Measurements from ENCODE around the gene CAGE1. TPM values are rescaled to one million over a fixed set of nuclear protein-coding genes. Genes with fewer than 3 reads are reported as not detected.
"Not testable (repeated sequence)": the region's sequence is repeated elsewhere in the genome, so short reads cannot be mapped to it uniquely, and the experiment has no call there.

CAGE1 gene
- total RNA-seq, 2 donors from 2014 or later = 0.16 to 0.30 TPM

DNA sequence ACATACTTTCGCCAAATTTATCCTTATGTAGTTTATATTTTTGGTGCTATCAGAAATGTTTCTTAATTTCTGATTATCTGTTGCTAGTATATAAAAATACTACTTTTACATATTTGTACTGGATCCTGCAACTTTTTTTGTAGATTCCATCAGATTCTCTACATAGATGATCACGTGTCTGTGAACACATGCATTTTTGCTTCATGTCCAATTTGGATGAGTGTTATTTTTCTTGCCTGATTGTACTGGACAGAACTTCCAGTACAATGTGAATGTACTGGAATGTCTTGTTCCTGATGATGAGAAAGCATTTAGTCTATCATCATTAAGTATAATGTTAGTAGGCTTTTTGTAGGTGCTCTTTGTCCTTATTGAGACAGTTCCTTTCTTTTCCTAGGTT lies 51.5 kb downstream of the CAGE1 start:
- H3K27ac Mint-ChIP-seq = no peak overlapping the region
- H3K9me3 Mint-ChIP-seq = no peaks in the 10 kb centered on the region
- H3K4me1 Mint-ChIP-seq = no peaks in the 10 kb centered on the region
- H3K36me3 Mint-ChIP-seq (ENCODE audit: low read depth) = no peaks in the 10 kb centered on the region
- peaks cover 4% of the 10 kb centered on the region for H3K27me3 Mint-ChIP-seq
- no peak overlapping the region for H3K4me3 Mint-ChIP-seq
- no peak for ATAC-seq (replicated peaks)

GRCh38 chr6:7335519-7335918 lies 54.0 kb downstream of the CAGE1 start:
- Mint-ChIP-seq H3K27ac (no peak overlapping the region), H3K9me3 (no peaks in the 10 kb centered on the region), H3K4me1 (no peaks in the 10 kb centered on the region), H3K4me3 (no peak overlapping the region), H3K36me3 (ENCODE audit: low read depth) (no peaks in the 10 kb centered on the region), H3K27me3 (no peaks in the 10 kb centered on the region)
- ATAC-seq (replicated peaks) = no peak

DNA sequence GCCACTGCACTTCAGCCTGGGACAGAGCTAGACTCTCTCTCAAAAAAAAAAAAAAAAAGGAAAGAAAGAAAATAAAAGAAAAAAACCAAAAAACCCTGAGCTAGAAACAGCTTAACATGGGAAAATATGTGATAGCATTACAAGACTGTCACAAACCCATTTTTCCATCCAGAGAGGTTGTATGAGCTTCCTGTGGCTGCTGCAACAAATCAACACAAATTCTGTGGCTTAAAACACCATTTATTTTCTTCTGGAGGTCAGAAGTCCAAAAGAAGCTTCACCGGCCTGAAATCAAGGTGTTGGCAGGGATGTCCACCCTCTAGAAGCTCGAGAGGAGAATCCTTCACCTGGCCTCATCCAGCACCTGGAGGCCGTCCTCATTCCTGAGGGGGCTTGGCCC lies 54.9 kb downstream of the CAGE1 start:
- Mint-ChIP-seq H3K9me3 (no peaks in the 10 kb centered on the region), H3K36me3 (ENCODE audit: low read depth) (no peaks in the 10 kb centered on the region), H3K4me3 (no peak overlapping the region), H3K27ac (no peak overlapping the region), H3K4me1 (no peaks in the 10 kb centered on the region), H3K27me3 (no peaks in the 10 kb centered on the region)
- ATAC-seq (replicated peaks) = no peak

- H3K27me3 Mint-ChIP-seq = peaks cover 5% of the 10 kb centered on the region
- ATAC-seq (replicated peaks) = no peak
- H3K36me3 Mint-ChIP-seq (ENCODE audit: low read depth) = no peaks in the 10 kb centered on the region
- no peak overlapping the region for H3K4me3 Mint-ChIP-seq
- H3K9me3 Mint-ChIP-seq = no peaks in the 10 kb centered on the region
- H3K27ac Mint-ChIP-seq = no peak overlapping the region
- H3K4me1 Mint-ChIP-seq = no peaks in the 10 kb centered on the region
Measured at GRCh38 chr6:7332090-7332745, 57.3 kb downstream of the CAGE1 start.

DNA sequence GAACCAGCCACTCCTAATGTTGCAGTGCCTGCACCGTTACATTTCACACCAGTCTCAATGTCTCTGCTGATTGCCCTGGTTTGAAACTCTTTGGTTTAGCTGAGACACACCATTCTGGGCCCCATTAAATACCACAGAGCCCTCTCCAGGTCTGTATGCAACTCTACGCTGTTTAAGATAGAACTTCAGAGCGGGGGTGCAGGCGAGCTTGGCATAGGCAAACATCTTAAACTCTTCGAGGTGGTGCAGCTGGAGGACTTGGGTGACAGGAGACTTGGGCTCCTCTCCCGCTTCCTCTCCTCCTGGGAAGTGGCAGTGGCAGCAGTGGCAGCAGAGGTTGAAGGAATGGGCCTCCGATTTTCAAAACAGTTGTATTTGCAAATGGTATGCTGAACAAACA lies 58.1 kb downstream of the CAGE1 start:
- Mint-ChIP-seq H3K4me1 (no peaks in the 10 kb centered on the region), H3K27ac (no peak overlapping the region), H3K36me3 (ENCODE audit: low read depth) (no peaks in the 10 kb centered on the region), H3K4me3 (no peak overlapping the region), H3K27me3 (peaks cover 5% of the 10 kb centered on the region), H3K9me3 (no peaks in the 10 kb centered on the region)
- no peak for ATAC-seq (replicated peaks)

DNA sequence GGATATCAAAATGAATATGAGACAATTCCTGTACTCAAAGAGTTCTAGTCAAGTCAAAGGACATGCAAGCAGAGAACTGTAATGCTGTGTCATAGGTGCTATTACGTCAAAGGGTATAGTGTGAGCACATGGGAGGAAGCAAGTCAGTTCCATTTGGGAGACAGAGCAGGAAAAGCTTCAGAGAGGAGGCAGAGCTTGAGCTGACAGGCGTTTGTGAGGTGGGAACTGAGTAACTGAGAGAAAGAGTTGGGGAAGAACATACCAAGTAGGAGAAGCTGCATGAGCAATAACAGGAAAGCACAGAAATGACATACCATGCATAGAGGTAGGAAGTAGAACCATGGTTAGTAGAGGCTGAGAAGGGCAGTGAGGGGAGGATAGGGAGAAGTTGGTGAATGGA lies 61.3 kb downstream of the CAGE1 start:
- H3K9me3 Mint-ChIP-seq = peaks cover 4% of the 10 kb centered on the region
- peaks cover 19% of the 10 kb centered on the region for H3K27me3 Mint-ChIP-seq
- no peak overlapping the region for H3K27ac Mint-ChIP-seq
- H3K36me3 Mint-ChIP-seq (ENCODE audit: low read depth) = no peaks in the 10 kb centered on the region
- H3K4me3 Mint-ChIP-seq = no peak overlapping the region
- H3K4me1 Mint-ChIP-seq = no peaks in the 10 kb centered on the region
- ATAC-seq (replicated peaks) = peak; percentile 43

DNA sequence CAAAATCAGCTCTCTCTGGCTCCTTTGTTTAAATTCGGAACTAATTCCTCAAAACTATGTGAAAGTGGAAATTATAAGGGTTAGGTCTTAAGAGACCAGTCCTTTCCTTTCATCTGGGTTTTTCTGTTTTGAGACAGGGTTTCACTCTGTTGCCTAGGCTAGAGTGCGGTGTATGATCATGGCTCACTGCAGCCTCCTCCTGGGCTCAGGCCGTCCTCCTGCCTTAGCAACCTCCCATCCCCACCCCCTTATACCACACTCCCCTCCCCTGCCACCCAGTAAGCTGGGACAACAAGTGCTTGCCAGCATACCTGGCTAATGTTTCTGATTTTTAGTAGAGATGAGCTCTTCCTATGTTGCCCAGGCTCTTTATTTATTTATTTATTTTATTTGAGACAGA lies 63.8 kb downstream of the CAGE1 start:
- Mint-ChIP-seq H3K27me3 (peaks cover 21% of the 10 kb centered on the region), H3K27ac (no peak overlapping the region), H3K4me1 (no peaks in the 10 kb centered on the region), H3K9me3 (peaks cover 4% of the 10 kb centered on the region), H3K4me3 (no peak overlapping the region), H3K36me3 (ENCODE audit: low read depth) (no peaks in the 10 kb centered on the region)
- no peak for ATAC-seq (replicated peaks)

GRCh38 chr6:7324520-7324919 lies 65.0 kb downstream of the CAGE1 start:
- ATAC-seq (replicated peaks) = no peak
- H3K27me3 Mint-ChIP-seq = peaks cover 23% of the 10 kb centered on the region
- no peaks in the 10 kb centered on the region for H3K36me3 Mint-ChIP-seq (ENCODE audit: low read depth)
- no peak overlapping the region for H3K27ac Mint-ChIP-seq
- no peaks in the 10 kb centered on the region for H3K4me1 Mint-ChIP-seq
- H3K9me3 Mint-ChIP-seq = peaks cover 4% of the 10 kb centered on the region
- no peak overlapping the region for H3K4me3 Mint-ChIP-seq

DNA sequence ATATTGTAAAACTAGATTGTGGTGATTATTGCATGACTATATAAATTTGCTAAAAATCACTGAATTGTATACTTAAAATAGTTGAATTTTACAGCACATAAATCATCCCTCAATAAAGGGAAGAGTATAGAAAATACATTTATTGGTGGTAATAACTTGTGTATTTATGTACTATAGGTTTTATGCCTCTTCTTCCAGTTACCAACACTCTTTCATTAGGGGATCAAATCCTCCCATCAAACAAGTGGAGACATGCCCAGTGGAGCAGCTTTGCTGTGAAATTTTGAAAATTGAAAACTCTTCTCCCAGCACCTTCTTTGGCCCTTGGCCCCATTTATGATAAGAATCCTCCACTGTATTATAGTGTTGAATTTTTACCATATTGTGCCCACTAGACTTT lies 66.5 kb downstream of the CAGE1 start:
- Mint-ChIP-seq H3K27ac (no peak overlapping the region), H3K4me1 (no peaks in the 10 kb centered on the region), H3K4me3 (no peak overlapping the region), H3K27me3 (peaks cover 18% of the 10 kb centered on the region), H3K36me3 (ENCODE audit: low read depth) (no peaks in the 10 kb centered on the region), H3K9me3 (peaks cover 4% of the 10 kb centered on the region)
- no peak for ATAC-seq (replicated peaks)

- H3K27me3 Mint-ChIP-seq = peaks cover 18% of the 10 kb centered on the region
- H3K4me1 Mint-ChIP-seq; H3K36me3 Mint-ChIP-seq (ENCODE audit: low read depth); ATAC-seq (replicated peaks); H3K27ac Mint-ChIP-seq; H3K4me3 Mint-ChIP-seq; H3K9me3 Mint-ChIP-seq: not testable (repeated sequence)
Measured at GRCh38 chr6:7321866-7322265, 67.7 kb downstream of the CAGE1 start.

DNA sequence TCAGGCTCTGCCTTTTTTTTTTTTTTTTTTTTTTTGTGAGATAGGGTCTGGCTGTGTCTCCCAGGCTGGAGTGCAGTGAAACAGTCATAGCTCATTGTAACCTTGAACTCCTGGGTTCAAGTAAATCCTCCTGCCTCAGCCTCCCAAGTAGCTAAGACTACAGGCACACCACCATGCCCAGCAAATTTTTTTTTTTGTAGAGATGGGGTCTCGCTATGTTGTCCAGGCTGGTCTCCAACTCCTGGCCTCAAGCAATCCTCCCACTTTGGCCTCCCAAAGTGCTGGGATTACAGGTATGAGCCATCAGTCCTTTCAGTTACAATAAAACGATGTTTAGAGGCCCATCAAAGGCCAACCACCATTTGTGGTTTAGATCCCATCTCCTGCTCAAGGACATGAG lies 70.1 kb downstream of the CAGE1 start:
- H3K4me3 Mint-ChIP-seq; ATAC-seq (replicated peaks); H3K27ac Mint-ChIP-seq; H3K36me3 Mint-ChIP-seq (ENCODE audit: low read depth); H3K9me3 Mint-ChIP-seq; H3K4me1 Mint-ChIP-seq: not testable (repeated sequence)
- peaks cover 12% of the 10 kb centered on the region for H3K27me3 Mint-ChIP-seq

DNA sequence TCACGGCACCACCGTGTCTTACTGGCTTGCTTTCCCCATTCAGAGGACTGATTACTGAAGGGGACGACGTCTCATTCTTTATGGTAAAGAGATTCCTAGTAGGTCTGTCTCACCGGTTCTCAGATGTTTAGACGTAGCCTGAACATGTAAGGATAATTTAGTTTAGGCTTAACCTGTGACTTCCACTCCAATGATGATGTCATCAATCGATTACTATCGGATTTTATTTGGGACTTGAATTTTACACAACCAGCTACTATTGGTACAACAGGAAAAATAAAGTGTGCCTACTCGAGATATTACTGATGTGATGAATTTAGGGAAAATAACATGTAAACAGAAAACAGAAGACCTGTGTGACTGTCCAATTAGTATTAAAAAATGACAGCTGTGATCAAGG lies 72.0 kb downstream of the CAGE1 start:
- H3K4me3 Mint-ChIP-seq = no peak overlapping the region
- H3K36me3 Mint-ChIP-seq (ENCODE audit: low read depth) = no peaks in the 10 kb centered on the region
- ATAC-seq (replicated peaks) = no peak

DNA sequence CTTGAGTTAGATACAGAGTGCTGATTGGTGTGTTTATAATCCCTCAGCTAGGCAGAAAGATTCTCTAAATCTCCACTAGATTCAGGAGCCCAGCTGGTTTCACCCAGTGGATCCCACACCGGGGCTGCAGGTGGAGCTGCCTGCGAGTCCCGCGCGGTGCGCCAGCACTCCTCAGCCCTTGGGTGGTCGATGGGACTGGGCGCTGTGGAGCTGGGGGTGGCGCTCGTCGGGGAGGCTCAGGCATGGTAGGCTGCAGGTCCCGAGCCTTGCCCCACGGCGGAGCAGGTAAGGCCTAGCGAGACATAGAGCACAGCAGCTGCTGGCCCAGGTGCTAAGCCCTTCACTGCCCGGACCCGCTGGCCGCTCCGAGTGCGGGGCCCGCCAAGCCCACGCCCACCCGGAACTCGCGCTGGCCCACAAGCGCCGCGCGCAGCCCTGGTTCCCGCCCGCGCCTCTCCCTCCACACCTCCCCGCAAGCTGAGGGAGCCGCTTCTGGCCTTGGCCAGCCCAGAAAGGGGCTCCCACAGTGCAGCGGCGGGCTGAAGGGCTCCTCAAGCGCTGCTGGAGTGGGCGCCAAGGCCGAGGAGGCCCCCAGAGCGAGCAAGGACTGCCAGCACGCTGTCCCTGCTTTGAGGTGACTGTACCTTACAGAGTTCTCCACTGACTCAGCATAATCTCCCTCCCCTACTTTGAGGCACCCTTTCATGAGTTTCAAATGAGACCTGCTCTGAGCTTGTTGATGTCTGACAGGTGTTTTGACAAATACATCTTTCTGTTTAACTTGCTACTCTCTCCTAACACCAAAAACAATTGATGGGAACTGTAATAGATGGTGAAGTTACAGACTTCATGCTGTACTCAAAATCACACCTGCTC lies 72.6 kb downstream of the CAGE1 start:
- no peaks in the 10 kb centered on the region for H3K4me1 Mint-ChIP-seq
- no peak overlapping the region for H3K4me3 Mint-ChIP-seq
- H3K9me3 Mint-ChIP-seq = no peaks in the 10 kb centered on the region
- H3K27ac Mint-ChIP-seq = no peak overlapping the region
- peaks cover 4% of the 10 kb centered on the region for H3K27me3 Mint-ChIP-seq
- H3K36me3 Mint-ChIP-seq (ENCODE audit: low read depth) = peaks cover 6% of the 10 kb centered on the region
- no peak for ATAC-seq (replicated peaks)

More for the DNA sequence above, 72.0 kb downstream of the CAGE1 start:
- H3K27me3 Mint-ChIP-seq = peaks cover 4% of the 10 kb centered on the region
- H3K4me1 Mint-ChIP-seq = no peaks in the 10 kb centered on the region
- H3K27ac Mint-ChIP-seq = no peak overlapping the region
- no peaks in the 10 kb centered on the region for H3K9me3 Mint-ChIP-seq

- H3K36me3 Mint-ChIP-seq (ENCODE audit: low read depth) = peaks cover 15% of the 10 kb centered on the region
- H3K27me3 Mint-ChIP-seq = peaks cover 4% of the 10 kb centered on the region
- no peak overlapping the region for H3K4me3 Mint-ChIP-seq
- no peak for ATAC-seq (replicated peaks)
- no peaks in the 10 kb centered on the region for H3K9me3 Mint-ChIP-seq
- H3K27ac Mint-ChIP-seq = no peak overlapping the region
- peaks cover 4% of the 10 kb centered on the region for H3K4me1 Mint-ChIP-seq
Measured at GRCh38 chr6:7315948-7316365, 73.6 kb downstream of the CAGE1 start.

Data from activated T-helper 17 cell treated with anti-CD3 and anti-CD28 coated beads, Interleukin-2, amount 50 U/mL, for 72 hours (primary cell).